Keratinocyte (primary cell): ENCODE results near the gene NMT1.

Experiments used
- EZH2 ChIP-seq: IDR thresholded peaks from one replicate; pipeline ENCODE4 v1.6.1; 2012; ENCODE audit warnings: inconsistent platforms, mild to moderate bottlenecking, low read length, moderate library complexity
- TF ChIP-seq, protein P1 (sequence below), 3 experiments: IDR thresholded peaks in 1 of 3; conservative IDR thresholded peaks in 1 of 3; optimal IDR thresholded peaks in 1 of 3; 2 replicates in 2 of 3; 3 replicates in 1 of 3; pipeline versions ENCODE3 to v1.5.1; 2011; ENCODE audit warnings: low read length in 3 of 3, mild to moderate bottlenecking in 3 of 3, moderate library complexity in 2 of 3, control low read depth in 1 of 3, inconsistent platforms in 1 of 3; ENCODE audit not compliant: insufficient read depth in 2 of 3; ENCODE audit errors: extremely low read depth in 1 of 3

DNA sequence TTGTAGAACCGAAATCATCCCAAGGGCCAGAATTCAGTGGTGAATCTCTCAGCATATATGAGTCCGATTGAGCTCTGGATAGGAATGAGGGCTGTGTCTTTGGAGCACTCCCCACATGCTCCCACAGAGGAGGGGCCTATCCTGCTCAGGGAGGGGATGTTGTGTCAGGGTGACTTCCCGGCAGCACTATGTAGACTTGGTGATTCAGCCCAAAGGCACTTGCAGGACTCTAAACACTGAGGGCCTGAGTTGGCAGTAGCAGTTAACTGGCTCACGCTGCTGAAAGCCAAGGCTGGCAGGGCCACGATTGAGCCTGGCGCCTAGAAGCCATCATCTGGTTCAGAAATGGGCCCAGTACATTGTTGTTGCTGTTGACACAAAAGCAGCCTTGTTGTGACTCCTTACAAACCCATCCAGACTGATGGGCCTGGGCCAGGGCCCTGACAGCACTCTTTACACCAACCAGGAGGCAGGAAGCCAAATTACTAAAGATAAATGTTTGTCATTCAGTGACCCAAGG lies 31.9 kb downstream of the NMT1 start:
- no peak for TF ChIP-seq EZH2
- TF ChIP-seq, protein P1, sequence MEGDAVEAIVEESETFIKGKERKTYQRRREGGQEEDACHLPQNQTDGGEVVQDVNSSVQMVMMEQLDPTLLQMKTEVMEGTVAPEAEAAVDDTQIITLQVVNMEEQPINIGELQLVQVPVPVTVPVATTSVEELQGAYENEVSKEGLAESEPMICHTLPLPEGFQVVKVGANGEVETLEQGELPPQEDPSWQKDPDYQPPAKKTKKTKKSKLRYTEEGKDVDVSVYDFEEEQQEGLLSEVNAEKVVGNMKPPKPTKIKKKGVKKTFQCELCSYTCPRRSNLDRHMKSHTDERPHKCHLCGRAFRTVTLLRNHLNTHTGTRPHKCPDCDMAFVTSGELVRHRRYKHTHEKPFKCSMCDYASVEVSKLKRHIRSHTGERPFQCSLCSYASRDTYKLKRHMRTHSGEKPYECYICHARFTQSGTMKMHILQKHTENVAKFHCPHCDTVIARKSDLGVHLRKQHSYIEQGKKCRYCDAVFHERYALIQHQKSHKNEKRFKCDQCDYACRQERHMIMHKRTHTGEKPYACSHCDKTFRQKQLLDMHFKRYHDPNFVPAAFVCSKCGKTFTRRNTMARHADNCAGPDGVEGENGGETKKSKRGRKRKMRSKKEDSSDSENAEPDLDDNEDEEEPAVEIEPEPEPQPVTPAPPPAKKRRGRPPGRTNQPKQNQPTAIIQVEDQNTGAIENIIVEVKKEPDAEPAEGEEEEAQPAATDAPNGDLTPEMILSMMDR (optimal IDR thresholded peaks at IDR 0.05 in 1 of 3, IDR thresholded peaks at IDR 0.05 in 1 of 3, conservative IDR thresholded peaks at IDR 0.05 in 1 of 3; ENCODE audit: extremely low read depth in 1 of 3, insufficient read depth in 2 of 3, low read length in 3 of 3) = no peak
